HCEC 1CT (cell line): ENCODE data around the gene SMG7.
A peak's percentile ranks its signal among the peaks of the same experiment; 100 is the strongest.
"Not testable (repeated sequence)": the region's sequence is repeated elsewhere in the genome, so short reads cannot be mapped to it uniquely, and the experiment has no call there.

Experiments
- DNase-seq: peaks from one replicate; pipeline ENCODE4 v3.0.0-alpha.2; 2017

SMG7 gene

GRCh38 chr1:183472488-183473216 is at the start of gene SMG7:
SMG7 (plus strand) TSS chr1:183472499; CDS start chr1:183472621, 122 bp downstream.
- peak; percentile 20 for DNase-seq

- DNase-seq, result no peak
These were observed 48.8 kb upstream of the SMG7 start for GRCh38 chr1:183423541-183423940.

- no peak for DNase-seq
These were observed 47.6 kb upstream of the SMG7 start for GRCh38 chr1:183424691-183425090.

- DNase-seq, result not testable (repeated sequence)
These were observed 44.7 kb upstream of the SMG7 start for GRCh38 chr1:183427591-183427990.

DNA sequence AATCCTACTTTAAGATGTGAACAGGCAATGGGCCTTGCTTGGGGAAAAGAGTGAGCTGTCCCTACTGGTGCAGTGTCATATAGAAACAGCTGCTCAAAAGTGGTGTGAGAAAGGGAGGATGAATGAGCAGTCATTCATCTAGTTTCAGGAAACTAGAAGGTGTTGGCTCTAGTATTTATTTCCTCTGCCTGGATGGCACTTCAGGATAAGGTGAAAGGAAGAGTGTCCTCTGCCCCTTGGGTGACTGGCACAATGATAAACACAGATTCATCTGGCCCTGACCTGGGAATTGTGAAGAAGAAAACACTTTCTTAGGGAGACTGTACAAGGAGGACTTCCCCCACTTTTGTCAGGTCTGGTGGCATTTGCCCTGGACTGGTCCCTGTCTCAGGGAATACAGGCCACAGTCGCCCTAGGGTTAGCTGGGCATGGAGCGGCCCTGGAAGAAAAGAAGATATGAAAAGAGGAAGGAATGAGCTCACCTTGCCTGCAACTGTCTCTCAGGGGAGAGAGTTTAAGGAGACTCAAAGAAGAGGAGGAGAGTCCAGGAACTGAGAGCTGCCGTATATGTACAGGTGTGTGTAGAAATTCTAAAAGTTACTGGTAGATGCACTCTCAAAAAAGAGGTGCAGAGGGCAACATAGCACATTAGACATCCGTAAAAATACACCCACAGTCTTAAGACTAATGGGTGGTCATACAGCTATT is 40.3 kb upstream of the SMG7 start:
- DNase-seq, result no peak

DNA sequence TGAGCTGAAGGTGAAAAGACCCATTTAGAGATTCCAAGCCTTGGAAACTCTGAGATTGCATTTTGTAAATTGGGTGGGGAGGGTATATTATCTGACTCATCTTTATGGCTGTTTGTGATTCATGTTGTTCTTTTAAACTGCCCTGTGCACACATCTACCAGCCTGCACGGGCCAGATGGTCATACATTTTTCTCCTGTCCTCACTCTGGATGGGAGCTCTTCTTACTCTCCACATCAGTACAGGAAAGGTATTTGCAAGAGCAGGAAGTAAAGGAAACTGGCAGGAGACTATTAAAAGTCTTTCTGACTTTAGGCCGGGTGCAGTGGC is 39.8 kb upstream of the SMG7 start:
- DNase-seq, result peak; percentile 17

DNA sequence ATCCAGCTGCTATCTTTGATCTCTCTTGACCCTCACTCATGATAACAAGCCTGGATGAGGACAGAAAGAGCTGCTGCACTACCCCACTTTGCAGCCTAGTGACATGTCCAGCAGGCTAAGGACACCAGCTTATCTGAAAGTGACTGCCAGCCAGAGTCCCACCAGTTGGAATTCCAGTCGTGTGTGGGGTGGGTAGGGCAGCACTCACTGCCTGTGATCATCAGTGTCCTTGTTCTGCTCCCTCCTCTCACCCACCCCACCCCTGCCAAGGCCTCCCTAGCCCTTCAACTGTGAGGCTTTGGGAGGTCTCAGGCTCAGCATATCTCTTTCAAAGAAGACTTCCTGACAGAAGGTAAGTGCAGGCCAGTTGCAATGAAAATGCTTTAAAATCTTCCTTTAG is 38.6 kb upstream of the SMG7 start:
- no peak for DNase-seq

- DNase-seq, result no peak
These were observed 36.8 kb upstream of the SMG7 start for GRCh38 chr1:183435497-183435896.

- no peak for DNase-seq
These were observed 34.2 kb upstream of the SMG7 start for GRCh38 chr1:183438060-183438459.

DNA sequence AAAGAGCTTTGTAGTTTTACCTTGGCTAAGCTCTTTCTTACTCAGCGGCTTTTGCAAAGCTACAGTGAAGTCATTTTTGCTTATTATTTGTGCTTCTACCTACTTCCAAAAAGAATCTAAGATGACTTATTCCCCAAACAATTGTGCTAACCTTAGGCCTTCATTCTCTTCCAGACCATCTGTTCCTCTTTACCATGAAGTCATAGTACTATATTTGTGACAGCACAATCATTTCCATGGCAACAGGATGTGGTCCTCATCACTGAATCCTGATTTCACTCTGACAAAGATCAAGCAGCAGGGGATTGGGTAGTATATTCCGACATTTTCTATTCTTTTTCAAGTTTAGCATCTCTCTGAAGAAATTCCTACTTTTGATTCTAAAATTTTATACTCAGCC is 29.3 kb upstream of the SMG7 start:
- DNase-seq, result peak; percentile 32

DNA sequence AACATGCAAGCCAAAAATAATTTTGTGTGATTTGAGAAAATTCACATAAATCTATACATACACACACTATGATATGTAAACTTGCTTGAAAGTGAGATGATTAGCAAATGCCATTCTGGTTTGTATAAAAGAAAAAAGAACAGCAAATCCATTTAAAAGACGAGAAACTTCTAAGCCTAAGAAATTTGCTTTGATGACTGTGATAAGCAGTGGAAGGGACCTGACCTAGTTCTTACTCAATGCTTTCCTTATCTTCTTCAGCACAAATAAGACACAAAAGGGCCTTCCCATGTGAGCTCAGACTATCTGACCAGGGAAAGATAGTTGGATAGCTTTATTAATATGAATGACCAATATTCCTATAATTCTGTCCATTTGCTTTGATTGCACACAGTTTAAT is 28.8 kb upstream of the SMG7 start:
- DNase-seq, result no peak

- peak; percentile 54 for DNase-seq
These were observed 28.1 kb upstream of the SMG7 start for GRCh38 chr1:183444243-183444642.

GRCh38 chr1:183449223-183449770 is 23.0 kb upstream of the SMG7 start:
- no peak for DNase-seq

DNA sequence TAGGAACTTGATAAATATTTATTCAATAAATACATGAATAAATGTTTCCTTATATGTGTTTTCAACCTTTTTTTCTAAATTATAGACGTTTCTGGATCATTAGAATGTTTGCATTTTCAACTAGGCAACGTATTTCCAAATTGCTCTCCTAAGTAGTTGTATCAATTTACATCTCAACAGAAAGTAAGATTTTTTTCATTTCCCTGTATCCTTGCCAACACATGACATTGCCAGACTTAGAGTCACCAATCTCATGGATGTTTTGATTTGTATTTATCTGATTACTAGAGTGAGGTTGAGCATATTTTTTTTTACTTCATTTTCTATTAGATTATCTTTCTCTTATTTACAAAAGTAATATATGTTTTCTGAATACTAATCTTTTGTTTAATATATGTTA is 22.2 kb upstream of the SMG7 start:
- DNase-seq, result peak; percentile 11

DNA sequence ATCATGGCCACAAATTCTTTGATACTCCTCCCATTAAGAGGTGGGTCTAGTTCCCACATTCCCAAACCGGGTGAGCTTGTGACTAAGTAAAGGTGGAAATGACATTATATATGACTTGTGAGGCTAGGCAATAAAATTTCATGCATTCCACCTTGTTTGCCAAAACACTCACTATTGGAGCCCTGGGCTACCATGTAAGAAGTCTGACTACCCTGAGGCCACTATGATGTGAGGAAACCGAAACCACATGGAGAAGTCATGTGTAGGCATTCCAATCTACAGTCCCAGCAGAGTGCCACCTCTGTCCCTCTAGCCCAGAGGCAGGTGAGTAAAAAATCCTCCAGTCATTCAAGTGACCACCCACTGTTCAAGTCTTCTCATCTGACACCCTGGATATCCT is 17.9 kb upstream of the SMG7 start:
- peak; percentile 7 for DNase-seq

- DNase-seq, result no peak
These were observed 15.5 kb upstream of the SMG7 start for GRCh38 chr1:183456826-183457225.

- DNase-seq, result no peak
These were observed 14.8 kb upstream of the SMG7 start for GRCh38 chr1:183457449-183457848.

DNA sequence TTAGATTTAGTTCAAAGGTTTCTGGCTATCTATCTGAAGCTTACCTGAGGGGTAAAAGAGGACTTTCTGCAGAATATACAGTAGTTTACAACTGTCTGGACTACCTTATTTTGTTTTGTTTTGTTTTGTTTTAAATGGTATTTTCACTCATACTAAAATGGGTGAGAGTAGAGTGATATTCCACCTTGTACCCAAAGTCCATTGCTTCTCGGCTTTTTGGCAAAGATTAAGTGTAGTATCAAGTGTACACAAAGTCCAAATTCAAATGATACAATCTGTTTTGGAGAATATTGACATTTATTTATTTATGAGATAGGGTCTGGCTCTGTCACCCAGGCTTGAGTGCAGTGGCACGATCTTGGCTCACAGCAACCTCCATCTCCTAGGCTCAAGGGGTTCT is 11.7 kb upstream of the SMG7 start:
- DNase-seq, result no peak

DNA sequence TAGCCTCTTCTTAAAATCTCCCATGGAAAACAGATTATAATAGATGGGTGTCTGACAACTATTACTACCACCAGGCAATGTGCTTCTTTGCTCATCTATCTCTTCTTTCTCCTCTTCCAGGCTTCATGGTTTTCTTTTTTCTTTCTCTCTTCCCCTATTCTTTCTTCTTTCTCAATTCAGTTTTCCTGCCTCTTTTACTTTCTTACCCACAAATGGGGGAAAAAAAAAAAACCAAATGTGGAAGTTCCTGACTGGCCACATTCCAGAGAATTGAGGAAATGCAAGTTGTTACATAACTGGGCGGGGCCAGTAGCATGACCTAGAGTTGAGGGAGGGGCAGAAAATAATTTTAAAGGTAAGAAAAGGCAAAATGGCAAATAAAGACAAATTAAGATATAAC is 10.9 kb upstream of the SMG7 start:
- DNase-seq, result peak; percentile 40

- DNase-seq, result no peak
These were observed 8.7 kb upstream of the SMG7 start for GRCh38 chr1:183463566-183463965.

DNA sequence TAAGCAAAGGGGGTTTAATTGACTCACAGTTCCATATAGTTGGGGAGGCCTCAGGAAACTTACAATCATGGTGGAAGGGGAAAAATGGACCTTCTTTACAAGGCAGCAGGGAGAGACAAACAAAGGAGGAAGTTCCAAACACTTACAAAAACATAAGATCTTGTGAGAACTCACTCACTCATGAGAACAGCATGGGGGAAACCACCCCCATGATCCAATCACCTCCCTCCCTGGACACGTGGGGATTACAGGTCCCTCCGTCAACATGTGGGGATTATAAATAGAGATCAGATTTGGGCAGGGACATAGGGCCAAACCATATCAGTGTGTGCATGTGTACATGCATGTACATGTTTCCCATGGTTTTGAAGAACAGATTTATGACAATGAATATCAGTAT is 5.5 kb upstream of the SMG7 start:
- no peak for DNase-seq

- peak; percentile 55 for DNase-seq
These were observed 4.6 kb upstream of the SMG7 start for GRCh38 chr1:183467687-183468086.

DNA sequence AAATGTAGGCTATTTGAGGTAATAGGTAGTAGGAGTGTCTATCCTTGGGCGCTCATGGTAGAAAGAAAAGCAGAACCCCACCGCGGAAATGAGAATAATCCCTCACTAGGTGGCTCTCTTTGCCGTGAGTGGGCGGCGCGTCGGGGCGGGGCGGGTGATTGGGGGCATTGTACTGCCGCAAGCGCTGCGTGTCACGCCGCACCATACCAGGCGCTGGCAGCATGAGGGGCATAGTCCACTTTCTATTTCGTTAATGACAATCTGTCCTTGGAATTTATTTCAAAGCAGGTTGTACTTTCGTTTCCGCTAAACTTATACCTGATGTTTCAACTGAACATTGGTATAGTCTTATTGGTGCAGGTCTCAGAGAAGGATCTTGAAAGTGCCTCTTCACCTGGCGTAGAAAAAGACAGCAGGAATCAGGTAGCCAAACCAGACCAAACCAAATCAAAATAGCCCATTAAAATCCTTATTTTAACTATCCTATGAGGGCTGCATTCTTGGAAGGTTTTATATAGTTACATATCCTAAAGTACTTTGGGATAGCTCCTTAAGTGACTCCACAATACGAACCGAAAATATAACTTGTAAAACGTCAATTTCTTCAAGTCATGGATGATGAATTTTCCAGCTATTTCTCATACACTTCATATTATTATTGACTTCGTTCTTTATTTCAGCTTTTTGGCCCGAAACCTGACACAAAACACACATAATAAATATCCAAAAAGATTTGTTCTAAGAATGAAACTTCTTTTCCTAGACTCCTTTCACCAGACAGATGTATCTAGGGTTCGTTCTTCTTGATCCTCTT is 1.9 kb upstream of the SMG7 start:
- DNase-seq, result peak; percentile 68
